HEK293 (cell line): ENCODE measurements around the gene MALL.

Source experiments
- CTCF ChIA-PET: fragments of 350-600 bp; formaldehyde crosslinking; extraction: SDS; loops from one replicate; lab custom pipeline; 2021; ENCODE audit warnings: antibody characterized with exemption; lab: Yijun Ruan, JAX
- POLR2A ChIA-PET: fragments of 300-600 bp; formaldehyde crosslinking; extraction: SDS; loops from one replicate; lab custom pipeline; 2020; ENCODE audit warnings: antibody characterized with exemption, inconsistent platforms; lab: Yijun Ruan, JAX
- H3K27ac ChIP-seq: fragments of 200-500 bp; sonication (Bioruptor generic); 2 replicates; pipeline ENCODE4 v1.5.1; 2014; ENCODE audit warnings: low read depth, low read length, control low read depth, inconsistent platforms; ENCODE audit errors: extremely low read depth
- H3K36me3 ChIP-seq, 2 experiments: fragments of 200-500 bp in 1 of 2; sonication (Bioruptor generic) in 1 of 2; 1 replicate in 1 of 2; 2 replicates in 1 of 2; pipeline ENCODE4 v1.5.1; 2014 to 2017; ENCODE audit warnings: inconsistent platforms in 2 of 2, low read length in 2 of 2; ENCODE audit not compliant: control insufficient read depth in 2 of 2, insufficient read depth in 1 of 2
- H3K4me1 ChIP-seq: fragments of 200-500 bp; sonication (Bioruptor generic); 2 replicates; pipeline ENCODE4 v1.5.1; 2014; ENCODE audit warnings: mild to moderate bottlenecking, low read length, inconsistent platforms; ENCODE audit not compliant: control insufficient read depth, insufficient read depth
- H3K4me3 ChIP-seq: 2 replicates; pipeline ENCODE4 v1.5.1; 2011; ENCODE audit warnings: low read depth, mild to moderate bottlenecking, control low read depth, low read length, moderate library complexity
- H3K9me3 ChIP-seq: fragments of 200-500 bp; sonication (Bioruptor generic); 2 replicates; pipeline ENCODE4 v1.5.1; 2014; ENCODE audit warnings: low read depth, low read length, inconsistent platforms; ENCODE audit not compliant: control insufficient read depth, insufficient read depth
- BCL11A ChIP-seq: fragments of 450-650 bp; formaldehyde crosslinking; IDR thresholded peaks from 2 replicates; pipeline ENCODE4 v1.5.1; 2016; ENCODE audit warnings: low read depth, missing biosample characterization, missing genetic modification characterization
- KLF17 ChIP-seq: fragments of 450-650 bp; formaldehyde crosslinking; IDR thresholded peaks from 2 replicates; pipeline ENCODE4 v1.5.1; 2016; ENCODE audit warnings: missing biosample characterization, missing genetic modification characterization
- MYNN ChIP-seq: fragments of 450-650 bp; formaldehyde crosslinking; IDR thresholded peaks from 2 replicates; pipeline ENCODE4 v1.5.1; 2016; ENCODE audit warnings: missing biosample characterization, missing genetic modification characterization, borderline replicate concordance
- RBAK ChIP-seq: fragments of 450-650 bp; formaldehyde crosslinking; IDR thresholded peaks from 2 replicates; pipeline ENCODE4 v1.5.1; 2016; ENCODE audit warnings: missing biosample characterization, missing genetic modification characterization
- ZBTB10 ChIP-seq: fragments of 450-650 bp; formaldehyde crosslinking; IDR thresholded peaks from 2 replicates; pipeline ENCODE4 v1.5.1; 2016; ENCODE audit warnings: missing biosample characterization, missing genetic modification characterization
- ZBTB17 ChIP-seq: fragments of 450-650 bp; formaldehyde crosslinking; IDR thresholded peaks from 2 replicates; pipeline ENCODE4 v1.5.1; 2016; ENCODE audit warnings: missing biosample characterization, missing genetic modification characterization
- ZIC2 ChIP-seq: fragments of 450-650 bp; formaldehyde crosslinking; IDR thresholded peaks from 2 replicates; pipeline ENCODE4 v1.5.1; 2016; ENCODE audit warnings: missing biosample characterization, missing genetic modification characterization
- ZNF10 ChIP-seq: fragments of 450-650 bp; formaldehyde crosslinking; IDR thresholded peaks from 2 replicates; pipeline ENCODE4 v1.5.1; 2017; ENCODE audit warnings: missing biosample characterization, missing genetic modification characterization
- ZNF16 ChIP-seq: fragments of 450-650 bp; formaldehyde crosslinking; IDR thresholded peaks from 2 replicates; pipeline ENCODE4 v1.5.1; 2016; ENCODE audit warnings: low read depth, missing biosample characterization, missing genetic modification characterization
- ZNF184 ChIP-seq: fragments of 450-650 bp; IDR thresholded peaks from 2 replicates; pipeline ENCODE4 v1.5.1; 2018; ENCODE audit warnings: missing biosample characterization, mild to moderate bottlenecking, missing genetic modification characterization
- ZNF26 ChIP-seq: fragments of 450-650 bp; formaldehyde crosslinking; IDR thresholded peaks from 2 replicates; pipeline ENCODE4 v1.5.1; 2016; ENCODE audit warnings: missing biosample characterization, missing genetic modification characterization
- ZNF335 ChIP-seq: fragments of 450-650 bp; formaldehyde crosslinking; conservative IDR thresholded peaks from 2 replicates; pipeline ENCODE4 v1.5.1; 2016; ENCODE audit warnings: missing biosample characterization, missing genetic modification characterization
- ZNF514 ChIP-seq: fragments of 450-650 bp; formaldehyde crosslinking; IDR thresholded peaks from 2 replicates; pipeline ENCODE4 v1.5.1; 2016; ENCODE audit warnings: missing biosample characterization, missing genetic modification characterization
- ZNF629 ChIP-seq: fragments of 450-650 bp; formaldehyde crosslinking; IDR thresholded peaks from 2 replicates; pipeline ENCODE4 v1.5.1; 2017; ENCODE audit warnings: missing biosample characterization, missing genetic modification characterization
- ZNF654 ChIP-seq: fragments of 450-650 bp; formaldehyde crosslinking; IDR thresholded peaks from 2 replicates; pipeline ENCODE4 v1.5.1; 2016; ENCODE audit warnings: low read depth, missing biosample characterization, missing genetic modification characterization
- ZNF704 ChIP-seq: fragments of 450-650 bp; formaldehyde crosslinking; IDR thresholded peaks from 2 replicates; pipeline ENCODE4 v1.5.1; 2016; ENCODE audit warnings: missing biosample characterization, missing genetic modification characterization
- ZNF707 ChIP-seq: fragments of 450-650 bp; formaldehyde crosslinking; IDR thresholded peaks from 2 replicates; pipeline ENCODE4 v1.5.1; 2016; ENCODE audit warnings: missing biosample characterization, missing genetic modification characterization
- ZNF76 ChIP-seq: fragments of 450-650 bp; formaldehyde crosslinking; IDR thresholded peaks from 2 replicates; pipeline ENCODE4; 2016; ENCODE audit warnings: low read depth, missing biosample characterization, missing genetic modification characterization, borderline replicate concordance
- ZNF792 ChIP-seq: fragments of 450-650 bp; formaldehyde crosslinking; IDR thresholded peaks from 2 replicates; pipeline ENCODE4 v1.5.1; 2016; ENCODE audit warnings: missing biosample characterization, missing genetic modification characterization
- ZSCAN4 ChIP-seq: fragments of 450-650 bp; formaldehyde crosslinking; IDR thresholded peaks from 2 replicates; pipeline ENCODE4 v1.5.1; 2017; ENCODE audit warnings: missing biosample characterization, missing genetic modification characterization

MALL gene

GRCh38 chr2:110124939-110125691 lies 9.5 kb upstream of the MALL start:
- Histone ChIP-seq H3K27ac (no peak overlapping the region), H3K4me1 (0 out of 2 replicates have a peak, but pooled peaks cover 3% of the 10 kb centered on the region), H3K9me3 (no peaks in the 10 kb centered on the region), H3K36me3 (no peaks in the 10 kb centered on the region), H3K4me3 (no peak overlapping the region)
- TF ChIP-seq BCL11A (tag by site-specific recombination) (no peak), ZBTB17 (0 out of 2 replicates have a peak, but pooled peaks have one; percentile 24), ZNF629 (tag by site-specific recombination) (no peak), ZBTB10 (tag by site-specific recombination) (no peak)
- ChIA-PET CTCF (interaction anchor here (0.6 kb wide), 1 partner anchor 8 kb away, joined by 5 read pairs; no protein-coding TSS in a partner anchor), POLR2A (no interaction called here)

GRCh38 chr2:110124038-110124825 lies 8.6 kb upstream of the MALL start:
- Histone ChIP-seq H3K9me3 (no peaks in the 10 kb centered on the region), H3K36me3 (no peaks in the 10 kb centered on the region), H3K4me3 (no peak overlapping the region), H3K4me1 (0 out of 2 replicates have a peak, but pooled peaks cover 3% of the 10 kb centered on the region), H3K27ac (no peak overlapping the region)
- ChIA-PET POLR2A (no interaction called here), CTCF (interaction anchor here (0.6 kb wide), 1 partner anchor 8 kb away, joined by 5 read pairs; no protein-coding TSS in a partner anchor)
- TF ChIP-seq ZSCAN4 (tag by site-specific recombination) (no peak), ZNF792 (no peak), ZNF704 (tag by site-specific recombination) (no peak), ZNF16 (tag by site-specific recombination) (no peak), MYNN (tag by site-specific recombination) (no peak), ZNF335 (tag by site-specific recombination) (no peak), ZNF707 (tag by site-specific recombination) (no peak), ZNF76 (tag by site-specific recombination) (no peak), KLF17 (tag by site-specific recombination) (no peak), ZNF10 (tag by site-specific recombination) (no peak), RBAK (tag by site-specific recombination) (no peak), ZNF654 (no peak), ZNF184 (no peak), ZNF514 (tag by site-specific recombination) (no peak), ZIC2 (tag by site-specific recombination) (no peak), ZNF26 (tag by site-specific recombination) (no peak)
